Measurements from ENCODE around the gene SYNE1. TPM values are rescaled to one million over a fixed set of nuclear protein-coding genes. Genes with fewer than 3 reads are reported as not detected.
"Not testable (repeated sequence)": the region's sequence is repeated elsewhere in the genome, so short reads cannot be mapped to it uniquely, and the experiment has no call there.

Gene SYNE1
- total RNA-seq, 2 donors from 2014 or later: 26.0 to 46.7 TPM

GRCh38 chr6:152508477-152508876 lies 128.7 kb downstream of the SYNE1 start:
- H3K9me3 Mint-ChIP-seq: peaks cover 6% of the 10 kb centered on the region
- H3K27ac Mint-ChIP-seq: no peak overlapping the region
- no peaks in the 10 kb centered on the region for H3K36me3 Mint-ChIP-seq (ENCODE audit: low read depth)
- no peak for ATAC-seq (replicated peaks)
- no peaks in the 10 kb centered on the region for H3K4me1 Mint-ChIP-seq
- peaks cover 8% of the 10 kb centered on the region for H3K27me3 Mint-ChIP-seq
- no peak overlapping the region for H3K4me3 Mint-ChIP-seq

GRCh38 chr6:152503546-152503945 lies 133.6 kb downstream of the SYNE1 start:
- H3K27me3 Mint-ChIP-seq: peaks cover 3% of the 10 kb centered on the region
- H3K4me1 Mint-ChIP-seq: no peaks in the 10 kb centered on the region
- no peaks in the 10 kb centered on the region for H3K36me3 Mint-ChIP-seq (ENCODE audit: low read depth)
- ATAC-seq (replicated peaks): no peak
- no peaks in the 10 kb centered on the region for H3K9me3 Mint-ChIP-seq
- no peak overlapping the region for H3K27ac Mint-ChIP-seq
- H3K4me3 Mint-ChIP-seq: no peak overlapping the region

GRCh38 chr6:152502421-152503188 lies 134.6 kb downstream of the SYNE1 start:
- H3K4me1 Mint-ChIP-seq: no peaks in the 10 kb centered on the region
- ATAC-seq (replicated peaks): peak; percentile 55
- no peak overlapping the region for H3K4me3 Mint-ChIP-seq
- no peaks in the 10 kb centered on the region for H3K9me3 Mint-ChIP-seq
- no peaks in the 10 kb centered on the region for H3K36me3 Mint-ChIP-seq (ENCODE audit: low read depth)
- peaks cover 3% of the 10 kb centered on the region for H3K27me3 Mint-ChIP-seq
- H3K27ac Mint-ChIP-seq: no peak overlapping the region

GRCh38 chr6:152499931-152500330 lies 137.2 kb downstream of the SYNE1 start:
- no peak for ATAC-seq (replicated peaks)
- H3K27ac Mint-ChIP-seq: no peak overlapping the region
- H3K4me3 Mint-ChIP-seq: no peak overlapping the region
- no peaks in the 10 kb centered on the region for H3K9me3 Mint-ChIP-seq
- peaks cover 6% of the 10 kb centered on the region for H3K27me3 Mint-ChIP-seq
- no peaks in the 10 kb centered on the region for H3K4me1 Mint-ChIP-seq
- no peaks in the 10 kb centered on the region for H3K36me3 Mint-ChIP-seq (ENCODE audit: low read depth)

GRCh38 chr6:152496731-152497130 lies 140.4 kb downstream of the SYNE1 start:
- Mint-ChIP-seq H3K4me1 (no peaks in the 10 kb centered on the region), H3K36me3 (ENCODE audit: low read depth) (no peaks in the 10 kb centered on the region), H3K4me3 (no peak overlapping the region), H3K27ac (no peak overlapping the region), H3K27me3 (peaks cover 4% of the 10 kb centered on the region), H3K9me3 (no peaks in the 10 kb centered on the region)
- no peak for ATAC-seq (replicated peaks)

GRCh38 chr6:152495456-152495855 lies 141.7 kb downstream of the SYNE1 start:
- H3K4me1 Mint-ChIP-seq; H3K36me3 Mint-ChIP-seq (ENCODE audit: low read depth); H3K27ac Mint-ChIP-seq; H3K4me3 Mint-ChIP-seq; H3K9me3 Mint-ChIP-seq; H3K27me3 Mint-ChIP-seq; ATAC-seq (replicated peaks): not testable (repeated sequence)

- not testable (repeated sequence) for H3K4me1 Mint-ChIP-seq; H3K27ac Mint-ChIP-seq; H3K36me3 Mint-ChIP-seq (ENCODE audit: low read depth); H3K9me3 Mint-ChIP-seq; H3K27me3 Mint-ChIP-seq; H3K4me3 Mint-ChIP-seq; ATAC-seq (replicated peaks)
Observed at GRCh38 chr6:152492281-152492680, 144.9 kb downstream of the SYNE1 start.

GRCh38 chr6:152491501-152491900 lies 145.7 kb downstream of the SYNE1 start:
- H3K36me3 Mint-ChIP-seq (ENCODE audit: low read depth); H3K4me3 Mint-ChIP-seq; H3K27ac Mint-ChIP-seq; H3K9me3 Mint-ChIP-seq; H3K4me1 Mint-ChIP-seq; H3K27me3 Mint-ChIP-seq; ATAC-seq (replicated peaks): not testable (repeated sequence)

- ATAC-seq (replicated peaks); H3K27me3 Mint-ChIP-seq; H3K27ac Mint-ChIP-seq; H3K4me3 Mint-ChIP-seq; H3K36me3 Mint-ChIP-seq (ENCODE audit: low read depth); H3K9me3 Mint-ChIP-seq; H3K4me1 Mint-ChIP-seq: not testable (repeated sequence)
Observed at GRCh38 chr6:152490971-152491378, 146.2 kb downstream of the SYNE1 start.

- H3K27ac Mint-ChIP-seq: no peak overlapping the region
- H3K27me3 Mint-ChIP-seq: peaks cover 4% of the 10 kb centered on the region
- no peak for ATAC-seq (replicated peaks)
- H3K4me3 Mint-ChIP-seq: no peak overlapping the region
- H3K9me3 Mint-ChIP-seq: no peaks in the 10 kb centered on the region
- no peaks in the 10 kb centered on the region for H3K4me1 Mint-ChIP-seq
- no peaks in the 10 kb centered on the region for H3K36me3 Mint-ChIP-seq (ENCODE audit: low read depth)
Observed at GRCh38 chr6:152484806-152485205, 152.4 kb downstream of the SYNE1 start.

- no peaks in the 10 kb centered on the region for H3K36me3 Mint-ChIP-seq (ENCODE audit: low read depth)
- no peaks in the 10 kb centered on the region for H3K9me3 Mint-ChIP-seq
- ATAC-seq (replicated peaks): no peak
- H3K4me3 Mint-ChIP-seq: no peak overlapping the region
- no peak overlapping the region for H3K27ac Mint-ChIP-seq
- no peaks in the 10 kb centered on the region for H3K4me1 Mint-ChIP-seq
- peaks cover 4% of the 10 kb centered on the region for H3K27me3 Mint-ChIP-seq
Observed at GRCh38 chr6:152482289-152482688, 154.9 kb downstream of the SYNE1 start.

GRCh38 chr6:152478377-152479010 lies 158.7 kb downstream of the SYNE1 start:
- ATAC-seq (replicated peaks): no peak
- Mint-ChIP-seq H3K36me3 (ENCODE audit: low read depth) (no peaks in the 10 kb centered on the region), H3K9me3 (peaks cover 3% of the 10 kb centered on the region)

GRCh38 chr6:152474354-152474753 lies 162.8 kb downstream of the SYNE1 start:
- ATAC-seq (replicated peaks): no peak
- Mint-ChIP-seq H3K27ac (no peak overlapping the region), H3K9me3 (peaks cover 3% of the 10 kb centered on the region), H3K4me3 (no peak overlapping the region), H3K27me3 (peaks cover 4% of the 10 kb centered on the region), H3K4me1 (no peaks in the 10 kb centered on the region), H3K36me3 (ENCODE audit: low read depth) (no peaks in the 10 kb centered on the region)

More at GRCh38 chr6:152478377-152479010, 158.7 kb downstream of the SYNE1 start:
- H3K4me3 Mint-ChIP-seq: no peak overlapping the region
- no peaks in the 10 kb centered on the region for H3K4me1 Mint-ChIP-seq
- H3K27me3 Mint-ChIP-seq: peaks cover 4% of the 10 kb centered on the region
- no peak overlapping the region for H3K27ac Mint-ChIP-seq

GRCh38 chr6:152472325-152472724 lies 164.8 kb downstream of the SYNE1 start:
- Mint-ChIP-seq H3K27me3 (peaks cover 4% of the 10 kb centered on the region), H3K4me3 (no peak overlapping the region), H3K27ac (no peak overlapping the region), H3K9me3 (peaks cover 3% of the 10 kb centered on the region), H3K4me1 (no peaks in the 10 kb centered on the region), H3K36me3 (ENCODE audit: low read depth) (no peaks in the 10 kb centered on the region)
- no peak for ATAC-seq (replicated peaks)

- H3K9me3 Mint-ChIP-seq: peaks cover 3% of the 10 kb centered on the region
- H3K4me1 Mint-ChIP-seq: no peaks in the 10 kb centered on the region
- H3K27me3 Mint-ChIP-seq: peaks cover 4% of the 10 kb centered on the region
- no peak overlapping the region for H3K27ac Mint-ChIP-seq
- no peak overlapping the region for H3K4me3 Mint-ChIP-seq
- ATAC-seq (replicated peaks): no peak
- H3K36me3 Mint-ChIP-seq (ENCODE audit: low read depth): no peaks in the 10 kb centered on the region
Observed at GRCh38 chr6:152471456-152472265, 165.5 kb downstream of the SYNE1 start.

All from activated T-helper 17 cell treated with anti-CD3 and anti-CD28 coated beads, Interleukin-2, amount 50 U/mL, for 72 hours (primary cell).